HepG2 (cell line): ENCODE results near the gene TSG101. TPM values are rescaled to one million over a fixed set of nuclear protein-coding genes. Genes with fewer than 3 reads are reported as not detected.

Source experiments
- ARHGAP35 ChIP-seq: sonication (generic); formaldehyde crosslinking; IDR thresholded peaks from 2 replicates; pipeline ENCODE4 v1.9.0; 2022; ENCODE audit warnings: mild to moderate bottlenecking, inconsistent platforms, moderate library complexity, missing genetic modification reagents, borderline replicate concordance
- CC2D1A ChIP-seq: sonication (generic); formaldehyde crosslinking; IDR thresholded peaks from 2 replicates; pipeline ENCODE4 v1.8.1; 2023; ENCODE audit warnings: mild to moderate bottlenecking, missing genetic modification reagents
- FIP1L1 ChIP-seq: fragments of 200-400 bp; formaldehyde crosslinking; IDR thresholded peaks from 2 replicates; pipeline ENCODE4 v1.6.1; 2018; ENCODE audit warnings: low read depth, mild to moderate bottlenecking, low read length, moderate library complexity, borderline replicate concordance; ENCODE audit not compliant: insufficient read depth
- IRX3 ChIP-seq: sonication (generic); formaldehyde crosslinking; IDR thresholded peaks from 2 replicates; pipeline ENCODE4 v1.8.1; 2023; ENCODE audit warnings: mild to moderate bottlenecking, low read depth, missing genetic modification reagents, borderline replicate concordance
- KDM4B ChIP-seq: sonication (generic); formaldehyde crosslinking; IDR thresholded peaks from 2 replicates; pipeline ENCODE4 v1.4.0; 2020; ENCODE audit warnings: missing genetic modification reagents
- MAFK ChIP-seq, 2 experiments: IDR thresholded peaks in 1 of 2; conservative IDR thresholded peaks in 1 of 2; 2 replicates each; pipeline ENCODE4 v1.6.1; 2011; ENCODE audit warnings: improper control_type of control experiment in 2 of 2, low read length in 2 of 2
- MATR3 ChIP-seq: sonication (generic); formaldehyde crosslinking; IDR thresholded peaks from 2 replicates; pipeline ENCODE4 v1.4.0; 2020; ENCODE audit warnings: missing genetic modification reagents
- MBNL3 ChIP-seq: fragments of 250-450 bp; sonication (Bioruptor Pico); conservative IDR thresholded peaks from 2 replicates; pipeline ENCODE4 v1.8.0; 2022; ENCODE audit warnings: mild to moderate bottlenecking, inconsistent platforms
- NFYB ChIP-seq: sonication (generic); formaldehyde crosslinking; IDR thresholded peaks from 2 replicates; pipeline ENCODE4 v1.4.0; 2020; ENCODE audit warnings: missing genetic modification reagents
- PCBP2 ChIP-seq: fragments of 200-400 bp; formaldehyde crosslinking; optimal IDR thresholded peaks from 2 replicates; pipeline ENCODE3; 2018; ENCODE audit warnings: low read length, low read depth; ENCODE audit not compliant: poor library complexity, severe bottlenecking
- POLR2AphosphoS5 ChIP-seq: IDR thresholded peaks from 2 replicates; pipeline ENCODE4 v1.6.1; 2012; ENCODE audit warnings: low read depth, low read length
- SP2 ChIP-seq: sonication (generic); formaldehyde crosslinking; IDR thresholded peaks from 2 replicates; pipeline ENCODE4 v1.5.1; 2020; ENCODE audit warnings: mild to moderate bottlenecking, missing genetic modification reagents
- STAG1 ChIP-seq: sonication (generic); formaldehyde crosslinking; IDR thresholded peaks from 2 replicates; pipeline ENCODE4 v1.4.0; 2020; ENCODE audit warnings: missing genetic modification reagents
- ZBTB39 ChIP-seq: sonication (generic); formaldehyde crosslinking; IDR thresholded peaks from 2 replicates; pipeline ENCODE4 v1.5.0; 2020; ENCODE audit warnings: missing genetic modification reagents
- ZNF18 ChIP-seq: sonication (generic); formaldehyde crosslinking; IDR thresholded peaks from 2 replicates; pipeline ENCODE4 v1.8.0; 2022; ENCODE audit warnings: mild to moderate bottlenecking, missing genetic modification reagents; ENCODE audit not compliant: insufficient replicate concordance
- ZNF350 ChIP-seq: sonication (generic); formaldehyde crosslinking; IDR thresholded peaks from 2 replicates; pipeline ENCODE4 v1.4.0; 2020; ENCODE audit warnings: mild to moderate bottlenecking, low read depth, missing genetic modification reagents, borderline replicate concordance
- ZNF431 ChIP-seq: sonication (generic); formaldehyde crosslinking; IDR thresholded peaks from 2 replicates; pipeline ENCODE4 v1.9.0; 2022; ENCODE audit warnings: missing genetic modification reagents, low read depth, mild to moderate bottlenecking, borderline replicate concordance
- ZNF567 ChIP-seq: sonication (generic); formaldehyde crosslinking; IDR thresholded peaks from 2 replicates; pipeline ENCODE4 v1.8.1; 2023; ENCODE audit warnings: mild to moderate bottlenecking, missing genetic modification reagents, borderline replicate concordance
- ZNF761 ChIP-seq: sonication (generic); formaldehyde crosslinking; conservative IDR thresholded peaks from 2 replicates; pipeline ENCODE4 v1.4.0; 2020; ENCODE audit warnings: mild to moderate bottlenecking, missing genetic modification reagents
- ZNF772 ChIP-seq: sonication (generic); formaldehyde crosslinking; IDR thresholded peaks from 2 replicates; pipeline ENCODE4 v1.5.0; 2020; ENCODE audit warnings: mild to moderate bottlenecking, missing genetic modification reagents
- polyA plus RNA-seq, 8 experiments: library from polyadenylated mRNA; depleted of rRNA in 3 of 8; stranded (reverse) in 7 of 8; unstranded in 1 of 8; fragments of >200 nt; fragmentation: Illumina TruSeq in 4 of 8; extraction: Trizol in 4 of 8; gene quantifications; 2 replicates each; pipeline versions ENCODE4 v1.2.1 to v1.2.3, GENCODE V29; 2011 to 2016; ENCODE audit warnings: low read depth in 4 of 8, missing spikeins in 1 of 8, mixed read lengths in 1 of 8; ENCODE audit not compliant: insufficient read depth in 1 of 8
- total RNA-seq, 5 experiments: library from RNA; depleted of rRNA; stranded (reverse); fragments of >200 nt; fragmentation: Illumina TruSeq; extraction: Trizol; gene quantifications; 2 replicates each; pipeline ENCODE4 v1.2.3, GENCODE V29; 2016; ENCODE audit warnings: low read depth in 1 of 5
- TF ChIP-seq, protein P1 (sequence below): conservative IDR thresholded peaks from 2 replicates; pipeline ENCODE4 v1.6.1; 2018; ENCODE audit warnings: missing genetic modification reagents

TSG101 gene
- total and polyA plus RNA-seq, 2 of the 13 experiments (the other 11 are each of a cell fraction or from before 2014, with no cell fraction given), result 69.3 to 206 TPM

DNA sequence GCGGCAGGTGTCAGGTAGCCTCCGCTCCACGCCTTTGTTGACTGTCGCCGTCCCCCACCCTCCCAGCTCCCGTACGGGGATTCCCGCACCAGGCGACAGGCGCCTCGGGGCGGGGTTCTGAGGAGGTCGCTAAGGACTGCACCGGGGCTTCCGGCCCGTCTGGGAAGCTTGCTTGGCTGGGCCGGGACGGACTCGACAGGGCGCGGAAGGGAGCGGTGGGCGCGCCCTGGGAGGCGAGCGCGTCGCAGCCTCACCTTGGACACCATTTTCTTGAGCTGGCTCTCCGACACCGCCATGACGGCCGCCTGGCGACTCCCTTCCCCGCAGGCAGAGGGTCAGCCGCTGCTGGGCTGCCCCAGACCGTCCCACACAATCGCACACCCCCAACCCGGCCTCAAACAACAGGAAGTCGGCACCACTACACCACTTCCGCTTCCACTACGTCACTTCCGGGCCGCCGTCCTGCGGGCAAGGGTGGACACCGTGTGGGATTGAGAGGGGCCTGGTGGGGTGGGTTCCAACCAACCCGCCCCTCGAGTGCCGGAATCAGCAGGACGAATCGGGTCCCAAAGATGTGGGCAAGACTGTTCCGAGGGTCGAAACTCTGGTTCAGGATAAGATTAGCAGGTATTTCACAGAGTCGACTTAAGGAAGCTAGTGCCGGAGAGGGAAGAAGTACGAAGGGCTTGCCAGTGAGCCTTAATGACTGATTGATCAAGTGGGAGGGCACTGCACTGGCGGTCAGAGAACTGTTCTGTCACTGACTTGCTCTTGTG, at the start of gene TSG101 (continued):
- TF ChIP-seq ZBTB39 (no peak), ZNF567 (CRISPR knock-in tag) (peak; percentile 86; the same call in 1 of the 2 replicates), ZNF18 (peak; percentile 77), KDM4B (no peak; the same call in 1 of the 2 replicates), MATR3 (CRISPR knock-in tag) (no peak), NFYB (CRISPR knock-in tag) (no peak), ZNF761 (CRISPR knock-in tag) (peak; percentile 92), ARHGAP35 (peak; percentile 76; the same call in 1 of the 2 replicates), SP2 (CRISPR knock-in tag) (peak; percentile 74), MAFK (conservative IDR thresholded peaks at IDR 0.05 in 1 of 2, IDR thresholded peaks at IDR 0.05 in 1 of 2; ENCODE audit: low read length in 2 of 2) (no peak), STAG1 (peak; percentile 14; the same call in 1 of the 2 replicates), ZNF350 (peak; percentile 95), ZNF431 (no peak; the same call in 1 of the 2 replicates), POLR2AphosphoS5 (peak; percentile 98), PCBP2 (no peak), MBNL3 (CRISPR knock-in tag) (no peak), IRX3 (CRISPR knock-in tag) (no peak), CC2D1A (CRISPR knock-in tag) (peak; percentile 55; the same call in 1 of the 2 replicates), ZNF772 (CRISPR knock-in tag) (peak; percentile 61; the same call in 1 of the 2 replicates), FIP1L1 (no peak; the same call in 1 of the 2 replicates)
- TF ChIP-seq, protein P1, sequence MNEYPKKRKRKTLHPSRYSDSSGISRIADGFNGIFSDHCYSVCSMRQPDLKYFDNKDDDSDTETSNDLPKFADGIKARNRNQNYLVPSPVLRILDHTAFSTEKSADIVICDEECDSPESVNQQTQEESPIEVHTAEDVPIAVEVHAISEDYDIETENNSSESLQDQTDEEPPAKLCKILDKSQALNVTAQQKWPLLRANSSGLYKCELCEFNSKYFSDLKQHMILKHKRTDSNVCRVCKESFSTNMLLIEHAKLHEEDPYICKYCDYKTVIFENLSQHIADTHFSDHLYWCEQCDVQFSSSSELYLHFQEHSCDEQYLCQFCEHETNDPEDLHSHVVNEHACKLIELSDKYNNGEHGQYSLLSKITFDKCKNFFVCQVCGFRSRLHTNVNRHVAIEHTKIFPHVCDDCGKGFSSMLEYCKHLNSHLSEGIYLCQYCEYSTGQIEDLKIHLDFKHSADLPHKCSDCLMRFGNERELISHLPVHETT (CRISPR knock-in tag), result peak; percentile 80; the same call in 1 of the 2 replicates
